GDM1 (cell line): Measurements from ENCODE around the gene GRM2.
A peak's percentile ranks its signal among the peaks of the same experiment; 100 is the strongest.

ENCODE experiments used
- DNase-seq: peaks from one replicate; lab custom pipeline; 2025; lab: John Stamatoyannopoulos, UW

The GRM2 gene

DNA sequence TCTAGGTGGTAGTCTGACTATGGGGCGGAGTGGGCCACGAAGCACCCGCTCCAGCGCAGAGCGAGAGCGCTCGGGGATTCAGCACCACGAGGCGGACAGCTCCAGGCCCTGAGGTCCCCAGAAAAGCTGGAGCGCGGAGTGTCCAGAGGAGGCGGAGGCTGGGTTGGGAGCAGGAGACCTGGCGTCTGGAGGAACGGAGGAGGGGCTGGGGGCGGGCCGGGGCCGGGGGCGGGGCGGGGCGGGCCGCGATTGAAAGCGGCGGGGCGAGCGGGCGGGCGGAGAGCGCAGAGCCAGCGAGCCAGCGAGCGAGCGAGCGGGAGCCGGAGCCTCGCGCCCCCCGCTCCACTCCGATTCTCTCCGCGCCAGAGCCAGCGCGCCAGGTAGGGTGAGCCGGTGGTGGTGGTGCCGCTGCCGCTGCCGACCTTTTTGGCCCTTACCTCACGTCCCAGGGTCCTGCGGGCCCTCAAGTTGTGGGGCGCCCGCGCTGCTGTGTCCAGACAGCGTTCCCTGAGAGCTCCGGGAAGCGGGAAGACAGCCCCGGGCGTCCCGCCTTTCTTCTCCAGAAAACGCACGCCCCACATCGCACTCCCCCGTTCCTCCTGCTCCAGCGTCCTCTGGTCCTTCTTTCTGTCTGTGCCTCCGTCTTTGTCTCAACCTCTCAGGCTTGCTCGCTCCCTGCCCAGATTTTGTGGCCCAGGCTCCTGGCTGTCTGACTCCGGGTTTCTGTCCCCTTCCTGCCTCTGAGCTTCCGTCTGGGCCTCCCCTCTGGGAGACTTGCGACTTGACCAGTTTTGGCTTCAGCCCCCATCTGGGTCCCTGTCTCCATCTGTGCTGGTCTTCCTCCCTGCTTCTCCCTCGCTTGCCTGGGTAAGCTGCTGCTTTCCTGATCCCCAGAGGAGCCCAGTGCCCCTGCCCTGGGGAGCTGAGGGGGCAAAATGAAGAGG lies at the start of gene GRM2:
TSS of gene GRM2 (plus strand) at position 281 of the 944 bp plus-strand sequence. CDS start 1,916 bp downstream, outside the sequence.
- DNase-seq: no peak

DNA sequence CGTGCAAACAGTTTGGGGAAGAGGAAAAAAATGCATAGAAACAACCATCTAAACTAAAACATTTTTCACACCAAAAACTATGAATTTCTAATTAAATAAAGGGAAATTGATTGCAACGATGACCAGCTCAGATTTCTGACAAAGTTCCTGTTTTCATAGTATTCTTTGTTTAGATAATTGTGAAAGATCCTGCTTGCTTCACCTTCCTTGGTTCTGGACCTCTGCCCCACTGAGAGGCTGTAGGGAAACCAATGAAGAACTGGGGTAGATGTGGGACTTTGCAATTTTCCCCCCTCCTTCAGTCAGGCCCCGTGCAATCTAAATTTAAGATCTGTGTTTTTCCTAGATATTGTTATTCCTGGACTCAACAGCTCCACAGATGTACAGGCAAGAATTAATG lies 49.6 kb upstream of the GRM2 start:
- no peak for DNase-seq

DNA sequence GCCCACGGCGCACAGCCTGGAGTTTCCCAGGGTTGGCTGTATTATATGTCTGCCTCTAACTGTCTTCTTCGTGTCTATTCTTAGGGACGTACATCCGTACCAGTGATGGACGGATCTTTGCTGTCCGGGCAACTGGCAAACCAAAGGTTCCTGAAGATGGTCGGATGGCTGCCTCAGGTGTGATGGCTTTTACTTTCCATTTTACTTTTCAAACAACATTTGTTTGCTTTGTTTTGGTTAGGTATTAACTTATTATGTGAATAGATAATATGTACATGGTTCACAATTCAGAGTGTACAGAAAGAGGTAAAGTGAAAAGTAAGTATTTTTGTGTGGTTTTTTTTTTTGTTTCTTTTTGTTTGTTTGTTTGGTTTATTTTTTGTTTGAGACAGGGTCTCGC lies 46.9 kb upstream of the GRM2 start:
- no peak for DNase-seq

DNA sequence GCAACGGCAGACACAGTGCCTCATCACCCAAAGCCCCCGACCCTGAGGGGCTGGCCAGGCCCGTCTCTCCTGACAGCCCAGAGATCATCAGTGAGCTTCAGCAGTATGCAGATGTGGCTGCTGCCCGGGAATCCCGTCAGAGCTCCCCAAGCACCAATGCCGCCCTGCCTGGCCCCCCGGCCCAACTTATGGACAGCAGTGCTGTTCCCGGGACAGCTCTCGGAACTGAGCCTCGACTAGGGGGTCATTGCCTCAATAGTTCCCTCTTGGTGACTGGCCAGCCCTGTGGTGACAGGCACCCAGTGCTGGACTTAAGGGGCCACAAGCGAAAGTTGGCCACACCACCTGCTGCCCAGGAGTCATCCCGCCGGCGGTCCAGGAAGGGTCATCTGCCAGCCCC lies 44.4 kb upstream of the GRM2 start:
- no peak for DNase-seq

DNA sequence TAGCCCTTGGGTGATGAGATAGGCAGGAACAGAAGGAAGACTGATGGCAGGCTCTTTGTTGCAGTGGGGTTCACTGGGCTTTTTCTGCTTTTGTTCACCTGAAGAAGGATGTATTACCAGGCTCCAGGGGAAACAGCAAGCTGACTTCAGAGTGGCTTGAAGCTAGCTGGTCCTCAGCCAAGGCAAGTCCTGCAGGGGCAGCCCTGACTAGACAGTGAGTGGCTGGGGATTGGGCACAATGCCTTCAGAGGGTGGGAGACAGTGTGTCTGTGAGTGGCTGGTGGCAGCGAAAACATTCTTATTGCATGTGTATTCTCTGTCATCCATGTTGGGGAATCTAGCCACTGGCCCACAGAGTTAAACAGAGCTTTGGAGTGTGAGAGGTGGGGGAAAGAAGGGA lies 38.1 kb upstream of the GRM2 start:
- DNase-seq: no peak

DNA sequence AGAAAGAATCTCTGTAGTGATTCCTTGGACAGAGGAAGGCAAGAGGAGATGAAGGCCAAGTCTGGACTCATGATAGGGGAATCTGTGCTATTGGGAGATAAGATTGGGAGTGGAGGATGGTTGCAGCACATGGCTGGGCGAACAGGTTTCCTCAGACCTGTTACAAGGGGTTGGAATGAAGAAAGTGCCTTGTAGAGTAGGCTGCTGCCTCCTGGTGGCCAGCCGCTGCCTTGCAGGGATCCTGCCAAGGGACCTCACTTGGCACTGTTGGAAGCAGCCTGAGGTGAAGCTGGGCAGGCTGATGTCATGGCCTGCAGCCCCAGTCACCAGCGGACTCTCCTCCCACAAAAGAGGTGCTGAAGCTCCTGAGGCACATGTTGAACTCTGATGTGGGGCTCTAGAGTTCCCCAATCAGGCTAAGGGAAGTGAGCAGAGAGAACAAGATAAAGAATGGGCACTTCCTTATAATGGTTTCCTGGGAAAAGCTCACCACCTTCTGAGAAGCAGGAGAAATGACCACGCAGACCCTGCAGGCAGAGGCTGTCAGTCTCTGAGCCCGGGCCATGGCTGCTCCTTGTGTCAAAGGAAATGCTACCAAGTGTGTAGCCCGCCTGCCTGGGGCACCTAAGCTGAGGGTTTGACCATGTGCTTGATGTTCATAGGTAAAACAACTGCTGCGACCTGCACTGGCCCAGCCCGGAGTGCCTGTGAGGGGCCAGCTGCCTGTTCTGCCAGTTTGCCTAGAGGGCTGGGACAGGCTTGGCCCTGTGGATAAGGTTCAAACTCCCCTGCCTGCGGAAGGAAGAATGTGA lies 37.4 kb upstream of the GRM2 start:
- DNase-seq: peak; percentile 78

DNA sequence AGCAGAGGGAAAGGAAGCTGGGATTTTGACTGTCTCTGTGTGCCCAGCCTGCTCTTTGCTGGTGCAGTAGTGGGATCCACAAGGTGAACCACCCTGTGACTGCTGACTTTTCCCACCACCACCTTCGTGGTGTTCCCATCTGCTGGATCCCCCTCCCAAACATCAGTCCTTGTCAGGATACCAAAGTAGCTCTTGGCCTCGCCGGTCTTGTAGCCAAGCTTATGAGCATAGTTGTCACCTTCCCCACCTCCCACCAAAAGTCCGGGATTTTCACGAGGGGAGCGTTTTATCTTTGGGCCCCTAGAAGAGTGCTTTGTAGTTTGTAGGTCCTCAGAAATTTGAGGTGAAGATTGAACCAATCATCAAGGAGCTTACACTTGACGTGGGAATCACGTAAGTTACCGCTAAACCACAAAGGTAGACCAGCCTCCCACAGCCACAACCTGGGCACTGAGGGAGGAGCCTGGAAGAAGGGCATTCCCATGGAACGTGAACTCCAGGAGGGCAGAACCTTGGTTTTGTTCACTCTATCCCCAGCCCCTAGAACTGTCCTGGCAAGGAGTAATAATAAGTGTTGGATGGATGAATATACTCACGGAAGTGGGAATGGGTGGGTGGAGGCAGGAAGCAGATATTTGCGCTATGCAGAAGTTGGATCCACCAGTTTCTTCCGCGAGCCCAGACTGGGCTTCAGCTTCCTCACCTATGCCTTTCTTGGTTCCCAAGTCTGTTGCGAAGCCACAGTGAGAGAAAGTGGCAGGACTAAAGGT lies 36.6 kb upstream of the GRM2 start:
- DNase-seq: no peak

DNA sequence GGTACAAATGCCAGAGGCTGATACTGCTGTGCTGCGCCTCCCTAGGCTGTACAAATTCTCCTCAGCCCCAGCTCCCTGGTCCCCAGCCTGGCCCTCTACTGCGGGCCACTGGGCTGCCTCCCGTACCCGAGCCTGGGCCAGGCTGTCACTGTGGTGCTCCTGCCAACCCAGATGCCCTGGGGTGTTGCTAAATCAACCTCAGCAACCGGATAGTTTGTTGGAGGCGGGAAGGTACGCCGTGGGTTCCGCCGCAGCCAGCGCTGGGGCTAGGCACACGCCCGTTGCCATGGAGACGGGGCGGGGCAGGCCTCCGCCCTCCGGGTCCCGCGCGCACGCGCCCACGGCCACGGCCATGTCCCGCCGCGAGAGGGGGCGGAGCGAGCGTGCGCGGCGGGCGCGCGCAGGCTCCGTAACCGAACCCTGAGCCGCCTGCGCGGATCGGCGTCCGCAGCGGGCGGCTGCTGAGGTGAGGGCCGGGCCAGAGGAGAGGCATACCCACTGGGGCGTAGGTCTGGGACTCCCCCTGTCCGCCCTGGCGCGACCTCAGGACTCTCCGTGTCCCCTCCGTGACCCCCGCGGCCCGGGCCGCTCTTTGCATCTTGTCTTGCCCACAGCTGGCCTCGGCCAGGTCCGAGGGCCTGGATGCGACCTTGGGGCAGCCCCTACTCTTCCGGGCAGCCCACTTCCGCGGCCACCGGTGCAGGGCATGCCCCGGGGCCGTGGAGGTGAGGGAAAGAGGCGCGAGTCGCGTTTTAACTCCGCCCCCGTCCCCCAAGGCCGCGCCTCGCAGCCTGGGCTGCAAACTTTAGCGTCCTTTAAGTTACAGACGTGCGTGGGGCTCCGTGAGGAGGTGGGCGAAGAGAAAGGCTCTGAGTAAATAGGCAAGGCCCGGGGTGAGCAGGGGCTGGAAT lies 35.8 kb upstream of the GRM2 start, which contains the start of gene TEX264:
TSS of gene TEX264 (plus strand) at position 430 of the 911 bp plus-strand sequence. CDS start 3,053 bp downstream, outside the sequence.
- peak; percentile 93 for DNase-seq

DNA sequence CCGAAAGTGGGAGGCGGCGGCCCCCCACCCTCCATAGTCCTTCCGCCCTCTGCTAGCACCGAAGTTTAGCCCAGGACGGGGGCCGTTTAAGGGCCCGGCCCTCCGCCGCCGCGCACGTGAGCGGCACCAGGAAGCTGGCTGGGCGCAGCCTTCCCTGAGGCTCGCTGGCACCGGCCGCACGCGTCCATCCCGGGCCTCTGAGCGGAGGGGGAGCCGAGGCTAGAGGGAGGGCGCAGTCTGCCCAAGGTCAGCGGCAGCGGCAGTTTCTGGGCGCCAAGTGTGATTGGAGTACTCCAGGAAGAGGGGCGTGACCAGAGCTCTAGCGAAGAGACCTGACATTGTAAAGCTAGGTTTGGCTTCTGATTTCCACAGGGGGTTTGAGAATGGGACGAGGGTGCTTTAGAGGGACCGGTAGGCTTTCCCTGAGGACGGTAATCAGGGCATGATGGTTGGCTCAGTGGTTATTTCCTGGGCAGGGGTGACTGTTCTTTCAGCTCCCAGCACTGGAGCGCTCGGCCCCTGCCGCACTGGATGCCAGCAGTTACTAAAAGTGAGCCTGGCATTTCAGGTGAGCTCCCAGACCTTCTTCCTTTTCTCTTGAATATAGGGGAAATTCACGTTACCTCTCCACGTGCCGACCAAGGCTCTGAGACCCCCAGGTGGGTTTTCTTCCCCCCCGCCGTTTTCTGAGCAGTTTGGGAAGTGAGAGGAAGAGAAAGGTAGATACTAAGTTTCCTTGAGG lies 35.0 kb upstream of the GRM2 start:
- peak; percentile 54 for DNase-seq

DNA sequence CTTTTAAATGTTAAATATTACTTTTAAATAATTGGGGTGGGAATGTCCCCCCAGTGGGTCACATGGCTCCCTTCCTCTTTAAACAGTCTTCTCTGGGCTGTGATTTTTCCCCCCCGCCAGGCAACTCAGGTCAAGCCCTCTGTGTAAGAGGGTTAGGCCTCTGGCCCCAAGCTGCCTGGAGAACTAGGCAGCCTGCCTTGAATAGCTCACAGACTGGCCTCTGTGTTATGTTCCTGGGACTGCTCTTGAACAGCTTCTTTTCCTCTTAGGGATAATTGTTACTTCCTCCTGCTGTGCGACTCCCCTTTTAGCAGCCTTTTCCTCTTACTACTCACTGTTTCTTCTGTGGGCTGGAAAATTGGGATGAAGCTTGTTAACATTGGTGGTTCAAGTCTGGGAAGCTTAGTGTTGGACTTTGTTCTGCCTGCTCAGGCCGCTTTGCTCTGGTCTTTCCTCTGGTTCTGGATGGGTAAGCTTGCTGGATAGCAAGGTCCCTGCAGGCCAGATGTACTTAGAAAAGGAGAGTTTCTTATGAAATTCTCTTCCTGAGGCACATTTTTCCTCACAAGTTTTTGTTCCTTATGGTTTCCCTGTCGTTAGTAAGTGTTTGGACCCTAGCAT lies 33.6 kb upstream of the GRM2 start:
- no peak for DNase-seq

DNA sequence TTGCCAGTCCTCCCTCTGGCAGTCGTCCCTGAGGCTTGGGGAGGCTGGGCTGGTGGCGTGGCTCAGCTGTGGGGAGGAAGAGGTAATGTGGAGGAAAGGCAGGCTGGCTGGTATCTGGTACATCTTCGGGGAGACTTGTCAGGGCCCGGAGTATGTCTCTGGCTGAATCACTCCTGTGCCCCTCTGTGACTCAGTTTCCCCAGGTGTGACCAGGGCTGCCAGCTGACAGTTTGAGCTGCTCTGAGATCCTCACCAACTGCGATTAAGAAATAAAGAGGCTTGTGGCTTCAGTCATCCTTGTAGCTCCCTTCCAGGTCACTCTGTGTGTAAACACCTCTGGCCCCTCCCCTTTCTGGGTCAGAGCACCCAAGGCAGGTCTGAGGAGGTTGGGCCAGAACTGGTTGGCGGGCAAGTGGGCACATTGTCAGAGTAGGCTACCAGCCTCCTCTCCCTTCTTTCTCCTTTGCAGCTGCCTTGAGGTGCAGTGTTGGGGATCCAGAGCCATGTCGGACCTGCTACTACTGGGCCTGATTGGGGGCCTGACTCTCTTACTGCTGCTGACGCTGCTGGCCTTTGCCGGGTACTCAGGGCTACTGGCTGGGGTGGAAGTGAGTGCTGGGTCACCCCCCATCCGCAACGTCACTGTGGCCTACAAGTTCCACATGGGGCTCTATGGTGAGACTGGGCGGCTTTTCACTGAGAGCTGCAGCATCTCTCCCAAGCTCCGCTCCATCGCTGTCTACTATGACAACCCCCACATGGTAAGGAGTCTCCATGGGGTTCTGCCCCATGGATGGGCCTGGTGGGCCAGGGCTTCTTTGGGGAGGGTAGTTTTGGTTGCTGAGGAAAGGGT lies 32.8 kb upstream of the GRM2 start:
- no peak for DNase-seq

DNA sequence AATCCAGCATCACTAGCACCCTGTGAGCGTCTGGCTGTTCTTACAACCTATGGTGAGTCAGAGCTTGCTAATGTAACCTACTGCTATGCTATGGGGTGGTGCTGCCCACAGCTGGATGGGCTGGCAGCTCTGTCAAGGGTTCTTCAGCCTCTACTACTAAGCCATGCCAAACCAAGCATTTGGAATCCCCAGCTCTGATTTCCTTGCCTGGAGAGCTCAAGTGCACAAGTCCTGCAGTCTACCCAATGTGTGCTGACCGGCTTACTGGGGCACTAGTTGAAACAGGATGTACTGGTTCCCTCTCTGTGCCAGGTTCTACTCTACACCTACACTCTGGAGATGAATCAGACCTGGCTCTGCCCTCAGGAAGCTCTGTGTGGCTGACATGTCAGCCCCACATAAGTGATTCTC lies 31.7 kb upstream of the GRM2 start:
- no peak for DNase-seq

DNA sequence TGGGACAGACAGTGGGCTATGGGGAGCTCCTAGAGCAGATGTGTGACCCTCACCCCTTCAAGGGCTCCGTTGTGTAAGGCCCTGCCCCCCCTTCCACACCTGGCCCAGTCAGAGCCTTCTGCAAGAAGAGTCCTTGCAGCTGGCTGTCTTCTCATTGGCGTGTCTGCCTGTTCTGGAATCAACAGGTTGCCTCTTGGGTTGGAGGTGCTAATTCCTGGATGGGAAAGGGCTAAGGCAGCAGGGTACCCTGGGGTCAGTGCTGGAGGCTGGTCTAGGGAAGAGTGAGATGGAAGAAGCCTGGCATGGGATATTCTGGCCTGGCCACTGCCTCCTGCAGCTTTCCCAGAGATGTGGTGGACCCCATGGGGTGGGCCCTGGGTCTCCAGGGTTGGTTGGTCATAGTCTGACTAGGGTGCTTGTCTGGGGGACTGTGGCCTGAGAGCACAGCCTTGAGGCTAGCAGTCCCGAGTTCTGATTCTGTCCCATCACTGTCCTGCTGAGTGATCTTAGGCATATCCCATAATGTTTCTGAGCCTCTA lies 30.7 kb upstream of the GRM2 start:
- DNase-seq: no peak

DNA sequence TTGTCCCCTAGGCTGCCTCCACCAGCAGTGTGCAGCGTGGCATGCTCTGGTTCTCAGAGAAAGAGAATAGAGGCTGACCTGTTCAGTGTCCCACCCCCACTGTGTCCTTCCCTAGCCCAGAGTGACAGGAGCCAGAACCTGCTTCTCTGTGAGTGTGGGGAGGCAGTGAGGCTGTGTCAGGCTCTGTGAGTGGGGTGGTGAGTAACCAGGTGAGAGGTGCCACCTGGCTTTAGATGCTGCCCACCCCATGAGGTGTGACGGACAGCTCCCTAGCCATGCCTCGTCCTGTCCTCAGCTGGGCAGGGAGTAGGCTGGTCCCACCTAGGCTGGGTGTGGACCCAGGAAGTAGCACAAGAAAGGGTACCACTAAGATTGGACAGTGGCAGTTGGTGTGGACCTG lies 29.5 kb upstream of the GRM2 start:
- no peak for DNase-seq

DNA sequence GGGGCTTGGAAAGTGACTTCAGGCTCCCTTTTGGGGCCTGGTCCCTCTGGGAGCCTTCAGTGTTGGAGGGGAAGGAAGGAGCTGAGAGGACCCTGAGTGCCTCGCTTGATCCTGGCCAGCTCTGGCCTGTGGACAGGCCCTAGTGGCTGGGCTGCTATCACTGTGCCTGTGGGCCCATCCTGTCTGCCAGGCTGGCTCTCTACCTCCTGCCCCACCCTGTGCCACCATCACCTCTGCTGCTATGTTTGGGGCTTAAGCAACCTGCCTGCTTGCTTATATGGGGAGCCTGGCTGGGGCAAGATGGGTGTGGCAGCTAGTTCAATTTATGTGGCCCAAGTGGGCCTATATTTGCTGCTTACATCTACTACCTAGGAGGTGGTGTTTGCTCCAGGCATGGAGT lies 28.7 kb upstream of the GRM2 start:
- DNase-seq: no peak

DNA sequence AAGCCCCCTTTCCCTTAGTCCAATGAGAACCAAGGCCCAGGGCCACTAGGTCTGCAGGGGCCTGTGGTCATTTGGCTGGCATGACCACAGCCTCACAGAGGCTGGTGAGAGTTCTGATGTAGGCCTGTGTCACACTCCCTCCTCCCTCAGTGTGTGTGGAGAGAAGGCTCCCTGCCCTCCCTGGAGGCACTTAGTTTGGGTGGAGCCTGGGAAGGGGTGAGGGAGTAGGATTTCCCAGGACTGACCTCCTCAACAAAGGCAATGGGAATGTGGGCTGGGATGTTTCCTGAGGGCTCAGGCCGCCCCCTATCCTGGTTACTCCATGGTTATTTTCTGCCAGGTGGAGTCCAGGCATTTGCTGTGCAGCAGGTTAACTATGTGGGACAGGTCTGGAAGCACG lies 28.2 kb upstream of the GRM2 start:
- DNase-seq: no peak

DNA sequence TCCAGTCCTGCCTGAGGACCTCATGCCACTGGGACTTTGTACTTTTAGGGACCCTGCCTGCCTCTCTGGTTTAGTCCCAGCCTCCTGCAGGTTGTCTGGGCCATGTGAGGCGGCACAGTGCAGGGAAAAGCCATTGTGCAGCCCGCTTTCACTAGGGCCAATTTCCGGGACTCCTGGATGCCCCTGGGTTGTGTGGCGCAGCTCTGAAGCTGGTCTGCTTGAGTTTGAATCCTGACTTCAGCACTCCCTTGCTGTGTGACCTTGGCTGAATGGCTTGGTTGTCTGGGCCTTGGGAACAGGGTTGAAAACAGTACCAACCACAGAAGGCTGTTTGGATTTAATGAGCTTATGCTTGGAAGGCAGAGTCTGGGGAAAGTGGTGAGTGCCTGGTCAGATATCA lies 27.6 kb upstream of the GRM2 start:
- DNase-seq: no peak

DNA sequence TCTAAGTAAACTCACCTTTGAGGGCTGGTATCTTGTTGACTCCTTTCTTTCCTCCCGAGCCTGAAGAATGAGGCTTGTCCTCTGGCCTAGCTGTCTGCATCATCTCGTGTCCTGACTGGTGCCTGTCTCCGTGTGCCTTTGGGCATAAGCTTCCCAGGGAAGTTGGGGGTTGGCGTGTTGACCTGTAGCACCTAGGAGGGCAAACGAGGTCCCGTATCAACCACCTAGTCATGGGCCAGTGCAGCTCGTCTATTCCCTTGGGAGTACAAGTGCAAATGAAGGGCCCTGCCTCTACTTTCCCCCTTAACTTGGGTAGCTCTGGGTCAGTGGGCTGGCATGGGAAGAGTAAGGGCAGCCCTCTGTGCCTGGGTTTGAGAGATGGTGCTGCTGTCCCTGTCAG lies 27.1 kb upstream of the GRM2 start:
- DNase-seq: no peak

DNA sequence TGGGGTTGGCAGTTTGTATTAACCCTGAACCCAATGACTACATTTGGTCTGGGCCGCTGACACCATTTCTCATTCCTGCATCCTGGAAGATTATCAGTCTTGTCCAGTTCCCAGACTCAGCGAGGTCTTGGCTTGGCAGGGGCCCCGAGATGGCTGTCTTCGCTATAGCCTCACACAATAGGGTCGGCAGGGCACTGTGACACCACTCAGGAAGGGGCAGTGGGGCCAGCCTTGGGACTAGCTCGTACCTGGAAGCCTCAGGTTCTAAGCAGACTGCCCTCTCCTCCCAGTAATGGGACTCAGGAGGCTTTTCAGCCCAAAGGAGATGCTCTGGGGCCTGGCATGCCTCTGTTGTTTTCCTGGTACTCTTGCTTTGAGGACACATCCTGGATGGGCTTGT lies 26.7 kb upstream of the GRM2 start:
- no peak for DNase-seq
